HG03521 (cell line): ENCODE results near the gene DGCR6L.
"Not testable (repeated sequence)": the region's sequence is repeated elsewhere in the genome, so short reads cannot be mapped to it uniquely, and the experiment has no call there.

ENCODE experiments used
- ATAC-seq: cut with Tn5 transposase; IDR thresholded peaks from one replicate; pipeline ENCODE4 v1.9.1; 2021; ENCODE audit warnings: mild to moderate bottlenecking, moderate library complexity; ENCODE audit not compliant: unreplicated experiment

The DGCR6L gene

GRCh38 chr22:20310773-20311172 is 9.1 kb downstream of the DGCR6L start:
- not testable (repeated sequence) for ATAC-seq

GRCh38 chr22:20310180-20310579 is 9.7 kb downstream of the DGCR6L start:
- not testable (repeated sequence) for ATAC-seq

GRCh38 chr22:20308806-20309650 is 10.8 kb downstream of the DGCR6L start:
- not testable (repeated sequence) for ATAC-seq

- not testable (repeated sequence) for ATAC-seq
Observed at GRCh38 chr22:20307448-20308447, 12.1 kb downstream of the DGCR6L start.

- not testable (repeated sequence) for ATAC-seq
Observed at GRCh38 chr22:20306646-20307447, 13.0 kb downstream of the DGCR6L start.

GRCh38 chr22:20305894-20306645 is 13.8 kb downstream of the DGCR6L start:
- no peak for ATAC-seq

GRCh38 chr22:20305230-20305893 is 14.5 kb downstream of the DGCR6L start:
- not testable (repeated sequence) for ATAC-seq

GRCh38 chr22:20304646-20305045 is 15.2 kb downstream of the DGCR6L start:
- ATAC-seq = no peak

GRCh38 chr22:20303229-20303534 is 16.7 kb downstream of the DGCR6L start:
- ATAC-seq = not testable (repeated sequence)

GRCh38 chr22:20302438-20303228 is 17.2 kb downstream of the DGCR6L start:
- no peak for ATAC-seq

- no peak for ATAC-seq
Observed at GRCh38 chr22:20299746-20300136, 20.1 kb downstream of the DGCR6L start.

- peak; percentile 40 for ATAC-seq
Observed at GRCh38 chr22:20298803-20299745, 20.8 kb downstream of the DGCR6L start.

- no peak for ATAC-seq
Observed at GRCh38 chr22:20298110-20298802, 21.6 kb downstream of the DGCR6L start.

GRCh38 chr22:20297414-20298109 is 22.3 kb downstream of the DGCR6L start:
- ATAC-seq = no peak

GRCh38 chr22:20296598-20296997 is 23.3 kb downstream of the DGCR6L start:
- no peak for ATAC-seq

- no peak for ATAC-seq
Observed at GRCh38 chr22:20295262-20296064, 24.4 kb downstream of the DGCR6L start.
